Activated CD8-positive, alpha-beta memory T cell treated with anti-CD3 and anti-CD28 coated beads for 48 hours (primary cell): ENCODE measurements around the gene XXYLT1.

ENCODE experiments used
- DNase-seq, 3 experiments: peaks; one replicate each; pipeline ENCODE4 v3.0.0-alpha.2; 2020; ENCODE audit warnings: low read depth in 2 of 3, low spot score in 2 of 3

XXYLT1 gene

GRCh38 chr3:195154111-195154791, 116.7 kb downstream of the XXYLT1 start:
- no peak for DNase-seq

DNA sequence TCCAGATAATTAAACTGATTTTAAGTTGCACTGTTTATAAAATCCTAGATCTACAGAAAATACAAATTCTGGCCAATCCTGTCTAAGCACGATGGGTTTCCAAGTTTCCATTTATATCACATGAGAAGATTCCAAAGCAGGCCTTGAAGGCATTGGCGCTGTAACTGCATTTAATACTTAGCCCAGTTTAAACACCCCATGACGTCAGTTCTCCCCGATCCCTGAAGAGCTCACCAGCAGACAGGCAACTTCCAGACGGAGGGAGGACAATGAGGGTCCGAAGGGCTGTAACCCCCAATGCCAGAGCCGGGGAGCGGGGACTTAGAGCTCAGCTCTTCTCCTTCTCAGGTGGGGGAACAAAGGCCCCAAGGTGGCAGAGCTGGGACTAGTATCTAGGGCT, 117.3 kb downstream of the XXYLT1 start:
- DNase-seq: no peak

DNA sequence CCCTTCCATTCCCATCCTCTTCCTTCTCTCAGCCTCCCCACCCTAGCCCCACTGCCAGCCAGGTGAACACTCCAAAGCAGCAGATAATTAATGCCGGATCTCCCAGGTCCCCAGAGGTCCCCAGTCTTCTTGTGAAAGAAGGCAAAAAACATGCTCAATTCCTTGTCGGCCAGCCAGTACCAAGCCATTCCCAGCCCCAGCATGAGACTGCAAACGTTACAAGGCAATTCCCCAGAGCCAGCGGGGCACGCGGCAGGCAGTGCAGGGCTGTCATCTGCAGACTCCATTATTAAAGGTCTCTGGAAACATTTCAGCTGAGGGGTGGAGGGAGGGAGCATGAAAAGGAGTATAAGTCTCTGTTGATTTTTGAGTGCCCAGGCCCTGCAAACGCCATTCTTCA, 117.8 kb downstream of the XXYLT1 start:
- no peak for DNase-seq

DNA sequence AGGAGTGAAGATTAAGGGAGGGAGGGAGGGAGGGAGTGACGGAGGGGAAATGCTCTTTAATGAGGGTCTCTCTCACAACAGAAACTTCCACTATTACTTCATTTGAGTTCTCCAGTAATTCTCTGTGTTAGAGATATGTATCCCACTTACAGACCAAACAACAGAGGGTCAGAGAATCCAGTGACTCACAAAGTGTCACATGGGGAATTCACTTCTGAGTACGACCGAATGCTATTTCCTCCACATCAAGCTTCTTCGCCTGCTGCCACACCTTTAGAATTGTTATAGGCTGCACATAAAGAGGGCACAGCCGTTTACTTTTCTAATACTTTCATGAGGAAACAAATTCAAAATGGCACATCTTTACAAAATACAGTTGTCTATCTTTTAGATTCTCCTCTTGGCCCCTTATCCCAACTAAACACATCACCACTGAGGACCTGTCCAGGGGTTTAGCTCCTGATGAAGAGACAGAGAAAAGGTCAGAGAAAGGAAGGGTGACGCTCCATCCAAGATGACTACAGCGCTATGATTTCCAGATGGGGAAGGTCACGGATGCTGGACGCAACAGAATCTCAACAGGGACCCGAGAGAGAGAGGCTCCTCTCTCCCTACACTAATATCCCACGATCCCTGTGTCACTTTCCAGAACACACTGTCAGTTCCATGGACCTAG, 119.0 kb downstream of the XXYLT1 start:
- no peak for DNase-seq

GRCh38 chr3:195151402-195151801, 119.6 kb downstream of the XXYLT1 start:
- DNase-seq: no peak

DNA sequence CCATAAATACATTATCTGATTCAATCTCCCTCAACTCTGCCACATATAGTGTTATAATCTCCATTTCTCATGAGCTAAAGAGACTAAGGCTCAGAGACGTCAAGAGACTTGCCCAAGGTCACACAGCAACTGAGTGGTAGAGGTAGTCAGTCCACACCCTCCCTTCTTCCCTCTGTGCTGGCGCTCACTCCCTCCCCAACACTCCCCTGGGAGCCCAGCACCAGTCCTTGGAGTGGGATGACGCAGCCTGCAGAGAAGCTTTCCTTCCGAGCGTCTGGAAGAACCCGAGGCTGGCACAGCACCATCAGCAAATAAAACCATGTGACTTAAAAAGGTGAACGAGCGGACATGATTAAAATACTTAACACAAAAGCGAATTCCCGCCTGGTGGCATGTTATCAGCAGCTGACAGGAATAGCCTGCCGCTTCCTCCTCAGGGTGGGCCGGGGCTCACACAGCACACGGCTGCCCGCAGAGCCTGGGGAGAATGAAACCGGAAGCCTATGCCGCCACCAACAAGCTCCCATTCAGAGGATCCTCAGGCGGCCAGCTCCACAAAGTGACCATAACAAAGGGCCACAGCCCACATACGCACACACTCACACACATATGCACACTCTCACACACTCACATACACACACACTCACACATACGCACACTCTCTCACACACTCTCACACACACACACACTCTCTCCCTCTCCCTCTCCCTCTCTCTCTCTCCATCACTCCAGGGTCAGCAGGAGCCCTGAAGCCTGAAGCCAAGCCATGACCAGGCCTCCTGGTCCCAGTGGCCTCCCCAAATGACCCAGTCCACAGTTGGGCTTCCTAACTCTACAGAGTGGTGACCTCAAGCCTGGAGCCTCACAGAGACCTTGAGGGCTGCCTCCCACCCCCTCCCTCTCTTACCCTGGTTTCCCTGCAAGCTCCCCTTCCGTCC, 120.5 kb downstream of the XXYLT1 start:
- no peak for DNase-seq

DNA sequence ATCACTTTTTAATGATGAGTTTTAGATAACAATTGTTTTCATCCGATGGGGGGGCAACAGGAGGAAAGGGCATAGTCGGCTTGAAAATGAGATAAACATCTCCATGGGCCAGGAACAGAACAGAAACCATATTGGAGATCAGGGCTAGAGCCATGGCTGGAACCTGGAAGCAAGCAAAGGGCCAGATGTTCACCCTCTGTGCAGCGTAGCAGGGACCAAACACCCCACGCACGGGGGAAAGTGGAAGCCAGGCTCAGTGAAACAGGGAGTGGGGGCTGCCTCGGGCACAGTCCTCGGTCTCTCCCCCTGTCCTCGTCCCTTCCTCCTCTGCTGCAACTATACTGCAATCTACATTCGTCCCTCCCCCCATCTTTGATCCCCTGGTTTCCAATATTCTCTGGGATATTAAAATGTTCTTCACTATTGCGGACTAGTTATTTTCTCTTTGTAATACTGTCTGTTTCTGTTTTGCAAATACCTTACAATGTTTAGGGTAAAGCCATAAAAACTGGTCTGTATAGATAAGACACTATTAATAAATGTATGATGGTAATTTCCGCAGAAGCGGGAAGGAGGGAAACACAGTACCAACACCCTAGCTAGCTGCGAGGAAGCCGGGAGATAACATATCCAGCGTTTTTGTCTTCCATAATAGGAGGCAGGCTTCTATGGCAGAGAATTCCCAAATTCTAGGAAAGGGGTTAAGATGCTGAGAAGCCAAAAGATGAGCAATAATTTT, 121.5 kb downstream of the XXYLT1 start:
- no peak for DNase-seq

- DNase-seq: no peak
Measured at GRCh38 chr3:195148549-195148948, 122.4 kb downstream of the XXYLT1 start.

- DNase-seq: no peak
Measured at GRCh38 chr3:195147649-195148080, 123.3 kb downstream of the XXYLT1 start.

DNA sequence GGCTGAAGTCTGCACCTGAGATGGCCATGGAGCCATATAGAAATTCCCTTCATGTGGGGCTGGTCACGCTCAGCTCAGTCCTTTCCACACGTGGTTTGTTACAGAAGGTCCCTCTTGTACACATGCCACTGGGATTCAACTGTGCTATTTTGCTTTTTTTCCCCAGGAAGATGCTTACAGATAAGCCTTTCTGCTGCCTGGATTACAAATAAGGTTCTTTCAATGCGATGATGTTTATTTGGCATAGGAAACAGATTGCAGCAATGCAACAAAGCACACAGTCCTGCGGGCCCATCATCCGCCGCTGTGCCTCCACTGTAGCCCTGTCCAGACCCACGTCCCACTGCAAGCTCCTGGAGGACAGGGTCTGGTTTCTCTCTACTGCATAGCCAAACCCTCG, 124.8 kb downstream of the XXYLT1 start:
- DNase-seq: no peak

- DNase-seq: no peak
Measured at GRCh38 chr3:195145579-195145978, 125.4 kb downstream of the XXYLT1 start.

- no peak for DNase-seq
Measured at GRCh38 chr3:195143221-195143620, 127.7 kb downstream of the XXYLT1 start.

GRCh38 chr3:195142519-195142918, 128.4 kb downstream of the XXYLT1 start:
- no peak for DNase-seq

DNA sequence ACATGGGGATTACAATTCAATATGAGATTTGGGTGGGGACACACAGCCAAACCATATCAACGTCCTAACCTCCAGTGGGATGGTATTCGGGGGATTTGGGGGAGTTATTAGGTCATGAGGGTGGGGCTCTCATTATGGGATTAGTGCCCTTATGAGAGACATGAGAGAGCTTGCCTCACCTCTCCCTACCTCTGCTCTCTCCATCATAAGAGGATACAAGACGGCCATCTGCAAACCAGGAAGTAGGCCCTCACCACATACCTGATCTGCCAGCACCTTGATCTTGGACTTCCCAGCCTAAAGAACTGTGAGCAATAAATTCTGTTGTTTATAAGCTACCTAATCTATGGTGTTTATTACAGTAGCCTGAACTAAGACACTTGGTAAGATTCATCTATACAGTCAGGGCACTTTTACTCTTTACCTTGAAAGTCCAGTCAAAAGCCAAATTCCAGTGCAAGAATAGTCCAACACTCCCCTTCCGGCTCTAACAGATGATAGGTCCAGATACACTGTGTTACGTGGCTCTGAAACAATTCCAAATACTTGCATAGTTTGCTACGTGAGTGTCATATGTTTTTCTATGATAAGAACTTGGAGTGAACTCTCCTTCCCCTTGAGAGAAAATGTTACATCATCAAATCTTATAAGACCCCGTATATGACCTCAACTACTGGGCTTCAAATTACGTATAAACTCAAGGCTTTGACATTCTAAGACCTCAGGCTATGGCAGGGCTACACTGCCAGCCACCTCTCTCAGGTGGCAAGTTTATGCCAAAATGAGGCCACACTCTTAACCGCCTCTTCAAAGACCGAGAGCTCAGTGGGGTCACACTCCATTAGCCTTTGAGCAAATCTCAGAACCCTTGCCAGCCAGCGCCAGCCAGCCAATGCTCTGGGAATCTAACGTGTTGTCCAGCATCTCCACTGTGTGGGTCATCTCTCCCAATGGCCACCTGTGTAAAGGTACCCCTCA, 129.9 kb downstream of the XXYLT1 start:
- DNase-seq: no peak

DNA sequence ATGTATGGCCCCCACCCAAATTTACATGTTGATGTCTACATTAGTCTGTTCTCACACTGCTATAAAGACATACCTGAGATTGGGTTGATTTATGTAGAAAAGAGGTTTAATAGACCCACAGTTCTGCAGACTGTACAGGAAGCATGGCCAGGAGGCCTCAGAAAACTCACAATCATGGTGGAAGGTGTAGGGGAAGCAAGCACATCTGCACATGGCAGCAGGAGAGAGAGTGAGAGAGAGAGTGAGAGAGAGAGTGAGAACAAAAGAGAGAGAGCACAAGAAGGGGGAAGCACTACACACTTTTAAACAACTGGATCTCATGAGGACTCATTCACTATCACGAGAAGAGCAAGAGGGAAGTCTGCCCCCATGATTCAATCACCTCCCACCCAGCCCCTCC, 130.5 kb downstream of the XXYLT1 start:
- no peak for DNase-seq

- no peak for DNase-seq
Measured at GRCh38 chr3:195139876-195140240, 131.1 kb downstream of the XXYLT1 start.

GRCh38 chr3:195139091-195139875, 131.7 kb downstream of the XXYLT1 start:
- DNase-seq: no peak

DNA sequence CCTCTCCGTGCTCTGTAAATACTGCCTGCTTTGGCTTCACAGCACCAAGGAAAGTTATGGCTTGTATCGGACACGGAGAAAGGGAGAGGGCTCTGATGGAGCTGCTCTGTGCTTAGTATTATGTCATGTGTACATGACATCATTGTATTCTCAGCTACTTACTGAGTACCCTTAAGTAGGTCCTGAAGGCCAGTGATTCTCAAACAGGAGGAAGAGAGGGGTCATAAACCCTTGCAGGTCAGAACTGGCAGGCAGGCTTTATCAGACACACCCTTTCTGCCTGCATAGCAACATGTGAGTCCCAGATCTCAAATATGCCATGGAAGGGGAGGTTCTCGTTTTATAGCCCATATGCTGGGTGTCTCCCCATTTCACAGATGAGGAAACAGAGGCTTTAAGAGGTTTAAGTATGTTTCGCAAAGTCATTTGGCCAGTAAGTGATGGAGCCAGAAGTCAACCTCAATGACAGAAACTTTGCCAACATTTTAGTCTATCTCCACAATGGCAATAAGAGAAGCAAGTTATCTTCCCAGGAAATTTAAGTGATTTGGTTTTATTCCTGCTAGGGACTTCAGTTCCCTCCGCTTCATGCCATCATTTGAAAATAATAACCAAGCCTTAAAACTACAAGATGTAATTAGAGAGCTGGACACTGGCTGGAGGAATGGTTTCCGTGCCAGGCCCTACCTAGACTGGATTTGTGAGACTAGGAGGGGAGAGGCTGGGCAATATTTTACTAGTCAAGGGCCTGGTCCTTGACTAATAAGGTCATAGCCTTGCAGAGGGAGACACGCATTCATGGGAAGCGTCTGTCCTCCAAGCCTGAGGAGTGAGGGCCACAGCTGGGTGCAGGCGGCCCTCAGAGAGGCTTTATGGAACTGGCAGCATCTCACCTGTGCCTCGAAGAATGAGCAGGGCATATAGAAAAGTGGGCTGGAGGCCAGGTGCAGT, 133.0 kb downstream of the XXYLT1 start:
- DNase-seq: no peak
